Measurements from ENCODE around the gene SKAP1. TPM values are rescaled to one million over a fixed set of nuclear protein-coding genes. Genes with fewer than 3 reads are reported as not detected.

SKAP1 gene
- total RNA-seq, 4 donors from 2014 or later, result 0.33 to 2.1 (median 1.0) TPM

- Histone ChIP-seq H3K36me3 (no peaks in the 10 kb centered on the region), H3K9me3 (no peaks in the 10 kb centered on the region), H3K4me1 (no peaks in the 10 kb centered on the region), H3K27me3 (peaks cover 11% of the 10 kb centered on the region), H3K27ac (no peak overlapping the region), H3K4me3 (replicated peaks in 1 of 3) (no peak overlapping the region)
- DNase-seq, result no peak
- WGBS, 2 donors, result 82 to 90% methylated on average over 3 of the region's 3 CpGs
- TF ChIP-seq POLR2A (IDR thresholded peaks at IDR 0.05), result no peak
- TF ChIP-seq CTCF (IDR thresholded peaks at IDR 0.05), result no peak
- intact Hi-C loops (cut with DNase I), result no loop called here
These were observed 118.7 kb downstream of the SKAP1 start for GRCh38 chr17:48311324-48311723.

- 21 to 36% methylated on average over 16 of the region's 16 CpGs for WGBS, 2 donors
These were observed 119.2 kb downstream of the SKAP1 start for GRCh38 chr17:48310748-48311213.

GRCh38 chr17:48308581-48308980 is 121.4 kb downstream of the SKAP1 start:
- TF ChIP-seq CTCF (IDR thresholded peaks at IDR 0.05) (no peak), POLR2A (IDR thresholded peaks at IDR 0.05) (no peak)
- H3K9me3 ChIP-seq, result no peaks in the 10 kb centered on the region
- H3K27me3 ChIP-seq, result peaks cover 7% of the 10 kb centered on the region
- no peak overlapping the region for H3K4me3 ChIP-seq (replicated peaks in 1 of 3)
- WGBS, 2 donors, result 63 to 75% methylated on average over 1 of the region's 1 CpG
- H3K27ac ChIP-seq, result no peak overlapping the region
- no peaks in the 10 kb centered on the region for H3K36me3 ChIP-seq
- DNase-seq, result no peak
- no peaks in the 10 kb centered on the region for H3K4me1 ChIP-seq
- intact Hi-C loops (cut with DNase I), result no loop called here

More at GRCh38 chr17:48310748-48311213, 119.2 kb downstream of the SKAP1 start:
- Histone ChIP-seq H3K4me3 (replicated peaks in 1 of 3) (no peak overlapping the region), H3K36me3 (no peaks in the 10 kb centered on the region), H3K27ac (no peak overlapping the region), H3K9me3 (no peaks in the 10 kb centered on the region), H3K4me1 (no peaks in the 10 kb centered on the region), H3K27me3 (peaks cover 11% of the 10 kb centered on the region)
- intact Hi-C loops (cut with DNase I), result no loop called here
- TF ChIP-seq POLR2A (IDR thresholded peaks at IDR 0.05) (no peak), CTCF (IDR thresholded peaks at IDR 0.05) (no peak)
- no peak for DNase-seq

- no peaks in the 10 kb centered on the region for H3K36me3 ChIP-seq
- DNase-seq, result peak; percentile 54 to 56
- TF ChIP-seq POLR2A (IDR thresholded peaks at IDR 0.05) (no peak), CTCF (IDR thresholded peaks at IDR 0.05) (peak; percentile 50 to 85 (median 56))
- WGBS, 2 donors, result 19 to 20% methylated on average over 4 of the region's 4 CpGs
- peaks cover 7% of the 10 kb centered on the region for H3K27me3 ChIP-seq
- intact Hi-C loops (cut with DNase I), result no loop called here
- H3K4me3 ChIP-seq (replicated peaks in 1 of 3), result no peak overlapping the region
- H3K27ac ChIP-seq, result no peak overlapping the region
- no peaks in the 10 kb centered on the region for H3K9me3 ChIP-seq
- H3K4me1 ChIP-seq, result no peaks in the 10 kb centered on the region
These were observed 122.1 kb downstream of the SKAP1 start for GRCh38 chr17:48307814-48308411.

- no peaks in the 10 kb centered on the region for H3K4me1 ChIP-seq
- intact Hi-C loops (cut with DNase I), result no loop called here
- 67 to 77% methylated on average over 4 of the region's 4 CpGs for whole genome bisulfite sequencing, 2 donors
- TF ChIP-seq POLR2A (IDR thresholded peaks at IDR 0.05) (no peak), CTCF (IDR thresholded peaks at IDR 0.05) (no peak)
- no peak overlapping the region for H3K27ac ChIP-seq
- no peaks in the 10 kb centered on the region for H3K36me3 ChIP-seq
- H3K9me3 ChIP-seq, result no peaks in the 10 kb centered on the region
- no peak overlapping the region for H3K4me3 ChIP-seq (replicated peaks in 1 of 3)
- DNase-seq, result no peak
- H3K27me3 ChIP-seq, result peaks cover 7% of the 10 kb centered on the region
These were observed 122.8 kb downstream of the SKAP1 start for GRCh38 chr17:48307255-48307654.

Measured in thyroid gland (tissue), 4 donors.